ENCODE data around the gene IGSF3. TPM values are rescaled to one million over a fixed set of nuclear protein-coding genes. Genes with fewer than 3 reads are reported as not detected.
"Not testable (repeated sequence)": the region's sequence is repeated elsewhere in the genome, so short reads cannot be mapped to it uniquely, and the experiment has no call there.

IGSF3 gene
- polyA plus RNA-seq, 12 donors: 16.2 to 46.5 (median 28.2) TPM; not detected in 1

GRCh38 chr1:116579259-116579875 lies 88.2 kb downstream of the IGSF3 start:
- no peak for DNase-seq

DNA sequence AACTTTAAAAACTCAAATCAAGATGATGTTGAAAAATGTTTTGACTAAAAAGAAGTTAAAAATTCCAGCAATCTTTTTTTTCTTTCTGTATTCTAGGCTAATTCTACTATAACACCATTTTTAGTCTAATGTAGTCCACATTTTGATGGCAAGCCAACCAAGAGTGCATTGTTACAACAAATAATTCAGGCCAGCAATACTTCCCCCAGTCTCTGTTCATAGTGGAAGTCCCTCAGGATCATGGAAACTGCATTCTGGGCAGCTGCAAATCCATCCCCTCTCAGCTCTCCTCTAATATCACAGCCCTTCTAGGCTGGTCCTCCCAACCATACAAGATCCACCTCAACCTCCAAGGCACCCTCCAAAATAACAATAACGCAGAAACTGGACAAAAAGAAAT lies 89.0 kb downstream of the IGSF3 start:
- peak; percentile 27 for DNase-seq

DNA sequence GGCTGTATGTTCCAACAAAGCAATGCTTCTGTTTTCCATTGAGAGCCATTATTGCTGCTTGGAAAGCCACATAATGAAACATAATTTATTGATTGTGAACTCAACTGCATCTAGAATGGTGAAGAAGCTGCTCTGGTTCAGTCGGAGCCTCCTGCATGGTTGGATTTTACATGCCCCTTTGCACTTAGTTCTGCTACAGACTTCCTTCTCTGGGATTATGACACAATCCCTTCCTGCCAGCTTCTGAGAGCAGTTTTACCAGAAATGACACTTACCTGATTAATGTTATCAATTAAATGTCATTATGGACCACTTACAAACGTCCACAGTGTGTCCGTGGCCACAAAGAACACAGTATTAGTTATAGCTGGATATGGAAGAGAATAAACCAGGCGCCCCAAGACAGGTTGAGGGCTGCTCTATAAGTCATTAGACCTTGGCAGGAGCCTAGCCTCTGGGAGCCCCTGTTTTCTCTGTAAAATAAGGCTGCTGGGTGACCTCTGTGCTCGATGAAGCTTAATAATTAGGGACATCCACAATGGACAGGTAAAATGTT lies 89.7 kb downstream of the IGSF3 start:
- no peak for DNase-seq

DNA sequence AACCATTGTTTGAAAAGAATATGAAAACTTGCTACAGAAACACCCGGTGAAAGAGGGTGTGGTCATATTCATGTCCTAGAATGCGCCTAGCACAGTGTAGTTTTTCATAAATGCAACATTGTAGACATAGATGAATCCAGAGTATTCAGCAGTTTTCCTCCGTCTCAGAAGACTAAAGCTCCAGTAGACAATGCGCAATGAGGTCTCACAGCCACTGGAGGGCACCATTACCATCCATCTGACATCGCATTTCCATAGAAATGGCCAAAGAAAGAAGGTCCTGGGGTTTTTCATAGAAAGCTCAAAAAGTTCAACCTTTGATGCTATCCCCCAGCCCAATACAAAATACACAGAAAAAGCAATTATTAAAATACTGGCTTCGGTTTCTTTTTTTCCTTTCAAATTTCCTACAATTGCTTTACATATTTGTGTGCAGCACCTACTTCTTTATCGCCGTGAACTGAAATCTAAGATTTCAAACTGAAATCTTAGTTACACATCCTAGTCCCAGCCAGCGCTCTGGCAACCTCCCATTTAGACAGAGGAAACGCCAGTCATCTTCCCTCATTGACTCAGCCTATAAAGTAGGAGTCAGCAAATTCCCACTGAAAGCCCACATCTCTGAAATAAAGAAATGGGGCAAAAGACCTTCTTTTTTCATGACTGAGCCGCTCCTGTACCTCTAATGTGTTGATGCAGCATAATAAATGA lies 92.8 kb downstream of the IGSF3 start:
- peak; percentile 85 for DNase-seq

GRCh38 chr1:116573431-116574095 lies 94.0 kb downstream of the IGSF3 start:
- DNase-seq: no peak

DNA sequence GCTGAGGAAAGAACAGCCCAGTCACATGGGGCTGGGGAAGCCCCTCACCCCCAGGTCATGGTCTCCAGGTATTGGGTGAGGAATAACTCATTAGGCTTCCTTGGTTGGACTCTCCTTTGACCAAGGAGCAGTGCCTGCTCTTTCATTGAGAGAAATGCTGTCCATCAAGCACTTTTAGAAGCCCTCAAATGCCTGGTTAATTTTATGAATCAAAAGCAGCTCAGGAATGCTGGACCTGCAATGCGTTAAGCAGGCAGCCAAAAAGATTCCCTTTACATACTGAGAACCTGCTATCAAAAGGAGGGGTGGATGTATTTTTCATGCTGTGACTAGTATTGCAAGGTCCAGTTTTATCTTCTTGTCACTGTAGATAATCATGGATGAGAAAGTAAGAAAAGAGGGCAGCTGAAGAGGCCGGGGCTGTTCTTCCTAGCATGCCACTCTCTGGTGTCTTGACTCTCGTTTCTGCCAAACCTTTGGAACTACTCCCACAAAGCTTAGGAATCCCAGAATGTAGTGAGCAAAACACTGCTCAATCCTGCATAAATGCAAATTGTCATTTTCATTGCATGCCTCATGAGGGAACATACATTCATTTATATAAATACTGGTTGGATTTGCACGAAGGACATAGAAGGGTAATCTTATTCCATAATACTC lies 94.6 kb downstream of the IGSF3 start:
- DNase-seq: no peak

GRCh38 chr1:116572099-116572498 lies 95.4 kb downstream of the IGSF3 start:
- no peak for DNase-seq

DNA sequence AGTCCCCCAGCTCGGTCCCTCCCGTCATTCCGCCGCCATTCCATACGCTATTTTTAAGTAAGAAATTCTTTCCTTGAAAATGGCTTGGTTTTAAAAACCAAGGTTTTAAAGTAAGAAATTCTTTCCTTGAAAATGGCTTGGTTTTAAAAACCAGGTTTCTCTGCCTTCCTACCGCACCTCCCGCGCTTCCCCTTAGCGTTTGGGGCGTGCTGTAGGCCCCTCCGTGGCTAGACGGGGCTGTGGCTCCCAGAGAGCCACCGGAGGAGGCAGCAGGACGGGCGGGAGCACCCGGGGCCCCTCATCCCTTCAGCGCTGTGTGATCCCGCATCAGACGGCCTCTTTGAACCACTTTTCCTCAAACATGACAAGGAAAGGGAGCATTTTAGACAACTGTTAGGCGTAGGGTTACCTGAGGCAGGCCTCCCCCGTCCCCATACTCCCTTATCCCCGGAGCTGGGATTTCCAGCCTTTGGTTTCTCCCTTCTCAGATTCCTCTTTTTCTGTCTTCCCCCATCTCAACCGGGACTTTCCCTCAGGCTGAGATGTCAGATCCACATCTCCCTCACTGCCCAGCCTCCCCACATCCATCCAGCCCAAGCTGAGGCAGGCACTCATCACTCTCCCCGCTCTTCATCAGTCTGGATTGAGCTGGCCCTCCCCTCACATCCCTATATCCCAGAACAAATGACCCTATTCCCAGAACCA lies 96.2 kb downstream of the IGSF3 start:
- DNase-seq: no peak

GRCh38 chr1:116570358-116571214 lies 96.9 kb downstream of the IGSF3 start, which contains the start of gene CD58:
CD58 (minus strand) TSS chr1:116571026; CDS start chr1:116570972, 54 bp downstream.
- DNase-seq: peak; percentile 83

- peak; percentile 26 for DNase-seq
These were observed 97.7 kb downstream of the IGSF3 start for GRCh38 chr1:116569776-116570357.

DNA sequence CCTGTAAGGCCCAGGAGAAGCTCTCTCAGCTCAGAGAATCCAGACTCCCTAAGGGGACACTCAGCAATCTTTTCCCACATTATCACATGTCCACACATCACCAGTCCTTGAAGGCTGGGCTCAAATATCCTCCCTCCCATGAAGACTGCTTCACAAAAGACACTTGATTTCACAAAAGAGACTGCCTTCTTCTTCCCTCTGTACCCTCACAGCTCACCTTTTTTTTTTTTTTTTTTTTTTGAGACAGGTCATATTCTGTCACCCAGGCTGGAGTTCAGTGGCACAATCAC lies 98.2 kb downstream of the IGSF3 start:
- DNase-seq: no peak

DNA sequence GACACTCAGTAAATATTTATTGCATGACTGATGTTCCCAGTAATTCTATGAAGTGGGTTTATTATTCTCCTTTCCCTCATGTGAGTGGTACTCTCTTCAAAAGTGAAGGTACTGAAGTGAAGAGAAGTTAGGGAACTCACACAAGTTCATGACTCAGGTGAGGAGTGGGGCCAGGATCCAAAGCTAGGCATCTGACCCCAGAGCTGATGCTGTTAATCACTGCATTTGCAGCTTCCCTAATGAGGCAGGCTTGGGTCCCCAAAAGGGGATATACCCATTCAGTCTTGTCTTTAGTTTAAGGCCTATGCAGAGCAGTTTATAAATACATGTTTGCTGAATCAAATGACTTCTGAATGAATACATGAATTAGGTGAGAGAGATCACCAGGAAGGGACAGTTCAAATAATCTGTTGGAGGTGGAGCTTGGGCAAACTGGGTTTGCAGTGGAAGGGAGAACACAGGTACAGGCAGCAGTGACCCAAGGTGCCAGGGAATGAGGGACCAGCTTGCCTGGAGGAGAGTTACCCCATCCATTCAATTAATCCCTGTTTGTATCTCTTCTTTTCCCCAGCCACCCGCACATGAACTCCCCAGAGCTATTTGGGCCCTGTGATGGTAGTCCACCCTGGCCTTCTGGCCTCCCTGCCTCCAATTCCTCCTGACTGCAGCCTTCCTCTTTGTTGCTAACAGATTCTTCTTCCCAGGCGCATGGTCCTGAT lies 98.7 kb downstream of the IGSF3 start:
- DNase-seq: no peak

DNA sequence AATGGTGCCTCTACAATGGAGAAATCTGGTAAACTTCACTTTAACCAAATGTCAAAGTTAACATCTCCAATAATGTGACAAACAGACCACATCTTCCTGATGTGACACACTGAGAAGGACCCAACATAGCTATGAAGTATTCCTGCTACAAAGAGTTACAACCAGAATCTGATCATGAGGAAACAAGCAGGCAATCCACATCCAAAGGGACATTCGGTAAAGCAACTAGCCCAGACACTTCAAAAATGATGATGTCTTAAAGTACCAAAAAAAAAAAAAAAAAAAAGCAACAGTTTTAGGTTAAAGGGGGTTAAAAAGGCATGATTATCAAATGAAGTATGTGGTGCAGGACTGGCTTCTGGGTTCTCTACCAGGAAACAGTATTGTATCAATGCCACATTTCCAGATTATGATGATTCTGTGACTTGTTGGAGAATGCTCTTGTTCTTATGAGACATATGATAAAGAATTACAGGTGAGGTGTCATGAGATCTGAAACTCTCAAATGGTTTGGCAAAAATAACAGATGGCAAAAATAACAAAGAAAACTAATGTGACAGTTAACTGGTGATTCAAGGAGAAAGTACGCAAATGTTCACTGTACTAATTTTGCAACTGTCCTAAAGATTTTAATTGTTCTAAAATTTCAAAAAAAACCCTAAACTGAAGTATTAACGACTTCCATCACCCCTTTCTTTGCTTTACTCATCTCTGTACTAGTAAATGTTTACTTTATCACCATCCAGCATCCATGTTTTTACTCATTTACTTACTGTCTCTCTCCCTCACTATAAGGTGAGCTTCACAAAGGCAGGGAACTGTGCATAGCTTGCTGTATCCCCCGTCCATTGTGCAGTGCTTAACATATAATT lies 99.5 kb downstream of the IGSF3 start:
- no peak for DNase-seq

- no peak for DNase-seq
These were observed 102.3 kb downstream of the IGSF3 start for GRCh38 chr1:116565222-116565621.

- no peak for DNase-seq
These were observed 103.1 kb downstream of the IGSF3 start for GRCh38 chr1:116564426-116564825.

DNA sequence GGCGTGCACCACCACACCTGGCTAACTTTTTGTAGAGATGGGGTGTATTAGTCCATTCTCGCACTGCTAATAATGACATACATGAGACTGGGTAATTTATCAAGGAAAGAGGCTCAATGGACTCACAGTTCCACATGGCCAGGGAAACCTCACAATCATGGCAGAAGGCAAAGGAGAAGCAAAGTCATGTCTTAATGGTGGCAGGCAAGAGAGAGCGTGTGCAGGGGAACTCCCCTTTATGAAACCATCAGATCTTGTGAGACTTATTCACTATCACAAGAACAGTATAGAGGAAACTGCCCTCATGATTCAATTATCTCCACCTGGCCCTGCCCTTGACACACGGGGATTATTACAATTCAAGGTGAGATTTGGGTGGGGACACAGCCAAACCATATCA lies 105.1 kb downstream of the IGSF3 start:
- DNase-seq: not testable (repeated sequence)

GRCh38 chr1:116561563-116561962 lies 106.0 kb downstream of the IGSF3 start:
- DNase-seq: no peak

GRCh38 chr1:116560704-116561490 lies 106.6 kb downstream of the IGSF3 start:
- no peak for DNase-seq
